Central memory CD4-positive, alpha-beta T cell (primary cell): Measurements from ENCODE around the gene ARHGAP29.

Source experiments
- DNase-seq: peaks from one replicate; pipeline ENCODE4 v3.0.0; 2022

ARHGAP29 gene

GRCh38 chr1:94260635-94261387, 23.4 kb upstream of the ARHGAP29 start:
- DNase-seq, result no peak

- no peak for DNase-seq
Measured at GRCh38 chr1:94259635-94260289, 22.4 kb upstream of the ARHGAP29 start.

GRCh38 chr1:94258873-94259331, 21.5 kb upstream of the ARHGAP29 start:
- DNase-seq, result no peak

GRCh38 chr1:94257444-94257843, 20.1 kb upstream of the ARHGAP29 start:
- no peak for DNase-seq

- DNase-seq, result no peak
Measured at GRCh38 chr1:94255476-94255875, 18.1 kb upstream of the ARHGAP29 start.

GRCh38 chr1:94254073-94254810, 16.9 kb upstream of the ARHGAP29 start:
- no peak for DNase-seq

- no peak for DNase-seq
Measured at GRCh38 chr1:94253456-94254017, 16.2 kb upstream of the ARHGAP29 start.

GRCh38 chr1:94250341-94250740, 13.0 kb upstream of the ARHGAP29 start:
- no peak for DNase-seq

GRCh38 chr1:94248956-94249688, 11.7 kb upstream of the ARHGAP29 start:
- DNase-seq, result no peak

GRCh38 chr1:94247138-94248094, 10.0 kb upstream of the ARHGAP29 start:
- no peak for DNase-seq

GRCh38 chr1:94246692-94247137, 9.3 kb upstream of the ARHGAP29 start:
- no peak for DNase-seq

- DNase-seq, result no peak
Measured at GRCh38 chr1:94245747-94246438, 8.5 kb upstream of the ARHGAP29 start.

GRCh38 chr1:94244816-94245215, 7.4 kb upstream of the ARHGAP29 start:
- no peak for DNase-seq

- DNase-seq, result no peak
Measured at GRCh38 chr1:94243665-94244064, 6.3 kb upstream of the ARHGAP29 start.

GRCh38 chr1:94240822-94241221, 3.4 kb upstream of the ARHGAP29 start:
- no peak for DNase-seq

GRCh38 chr1:94239796-94240195, 2.4 kb upstream of the ARHGAP29 start:
- no peak for DNase-seq

- no peak for DNase-seq
Measured at GRCh38 chr1:94239051-94239450, 1.7 kb upstream of the ARHGAP29 start.

GRCh38 chr1:94236630-94237290, 624 bp downstream of the ARHGAP29 start:
- DNase-seq, result no peak

- no peak for DNase-seq
Measured at GRCh38 chr1:94236013-94236491, 1.3 kb downstream of the ARHGAP29 start.
